ENCODE data around the gene LONP2.
"Not testable (repeated sequence)": the region's sequence is repeated elsewhere in the genome, so short reads cannot be mapped to it uniquely, and the experiment has no call there.

The LONP2 gene

DNA sequence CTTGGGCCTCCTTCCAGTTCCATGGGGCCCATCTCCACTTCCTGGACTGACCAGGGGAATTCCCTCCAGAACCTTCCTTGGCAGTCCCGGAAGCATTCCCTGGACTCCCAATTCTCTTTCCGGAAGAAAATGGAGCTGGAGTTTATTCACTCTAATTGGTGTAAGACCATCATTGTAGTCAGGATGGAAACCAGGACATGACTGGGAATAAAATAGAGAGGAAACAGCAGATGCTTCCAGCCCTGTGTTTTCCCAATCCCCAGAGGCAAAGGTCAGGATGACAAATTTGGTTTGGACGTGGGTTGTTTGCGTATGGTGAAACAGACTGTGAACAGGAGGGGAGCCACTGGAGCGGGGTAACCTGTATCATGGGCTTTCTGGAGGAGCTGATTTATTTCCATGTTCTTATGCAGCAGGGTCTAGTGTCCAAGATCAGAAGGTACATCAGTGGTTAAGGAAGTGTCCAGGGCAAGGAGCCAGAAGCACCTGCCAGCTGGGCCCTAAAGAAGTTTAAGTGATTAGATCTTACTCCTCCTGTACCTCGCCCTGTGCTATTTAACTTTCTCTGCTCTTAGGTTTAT is 8.5 kb upstream of the LONP2 start:
- DNase-seq: no peak

DNA sequence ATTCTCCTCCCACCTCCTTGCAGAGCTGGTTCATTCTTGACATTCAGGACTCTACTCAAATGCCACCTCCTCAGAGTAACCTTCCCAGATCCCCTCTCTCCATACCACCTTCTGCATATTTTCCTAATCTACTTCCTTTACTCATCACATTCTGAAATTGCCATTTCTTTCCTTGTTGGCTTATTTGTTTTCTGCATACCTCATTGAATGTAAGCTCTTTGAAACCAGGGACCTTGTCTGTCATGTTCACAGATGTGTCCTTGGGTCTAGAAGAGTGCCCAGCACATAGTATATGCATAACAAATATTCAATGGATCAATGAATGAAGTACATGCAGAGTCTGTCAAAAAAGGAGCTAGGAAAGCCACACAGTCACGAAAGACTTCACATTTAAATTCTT is 7.8 kb upstream of the LONP2 start:
- DNase-seq: no peak

DNA sequence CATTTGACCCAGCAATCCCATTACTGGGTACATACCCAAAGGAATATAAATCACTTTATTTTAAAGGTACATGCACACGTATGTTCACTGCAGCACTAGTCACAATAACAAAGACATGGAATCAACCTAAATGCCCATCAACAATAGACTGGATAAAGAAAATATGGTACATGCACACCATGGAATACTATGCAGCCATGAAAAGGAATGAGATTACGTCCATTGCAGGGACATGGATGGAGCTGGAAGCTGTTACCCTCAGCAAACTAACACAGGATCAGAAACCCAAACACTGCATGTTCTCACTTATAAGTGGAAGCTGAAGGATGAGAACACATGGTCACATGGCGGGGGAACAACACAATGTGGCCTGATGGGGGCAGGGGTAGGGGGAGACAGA is 4.0 kb upstream of the LONP2 start:
- DNase-seq: not testable (repeated sequence)

DNA sequence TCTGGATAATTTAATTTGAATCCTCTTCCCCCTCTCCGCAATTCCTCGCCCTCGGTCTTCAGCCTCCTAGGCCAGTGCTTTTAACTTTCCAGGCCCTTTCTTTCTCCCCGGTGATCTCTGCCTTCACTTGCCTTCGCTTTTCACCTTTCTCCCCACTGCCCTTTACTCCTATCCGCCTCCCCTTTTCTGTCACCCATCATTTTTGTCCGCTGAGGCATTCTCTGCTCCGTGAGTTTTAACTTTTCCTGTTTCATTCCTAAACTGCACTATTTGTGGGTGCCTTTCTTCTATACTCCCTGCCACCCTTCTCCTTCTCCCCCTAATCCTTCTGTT is 729 bp downstream of the LONP2 start:
- DNase-seq: no peak

DNA sequence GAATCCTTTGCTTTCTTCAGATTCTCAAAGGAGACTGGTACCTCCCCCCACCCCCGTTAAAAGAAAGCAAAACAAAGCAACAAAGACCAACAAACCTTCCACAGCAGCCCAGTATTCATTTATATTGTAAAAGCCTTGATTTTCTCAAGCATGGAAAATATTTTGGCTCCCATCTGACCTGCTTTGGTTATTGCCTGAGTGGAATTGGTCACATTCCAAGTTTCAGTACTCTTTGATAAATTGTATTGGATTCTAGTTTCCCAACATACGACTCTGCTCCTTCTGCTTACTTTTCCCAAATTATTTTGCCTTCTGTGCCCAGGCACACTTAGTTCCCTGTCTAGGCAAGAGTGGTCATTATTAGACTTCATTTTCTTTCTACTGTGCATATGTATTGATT is 2.0 kb downstream of the LONP2 start:
- no peak for DNase-seq

DNA sequence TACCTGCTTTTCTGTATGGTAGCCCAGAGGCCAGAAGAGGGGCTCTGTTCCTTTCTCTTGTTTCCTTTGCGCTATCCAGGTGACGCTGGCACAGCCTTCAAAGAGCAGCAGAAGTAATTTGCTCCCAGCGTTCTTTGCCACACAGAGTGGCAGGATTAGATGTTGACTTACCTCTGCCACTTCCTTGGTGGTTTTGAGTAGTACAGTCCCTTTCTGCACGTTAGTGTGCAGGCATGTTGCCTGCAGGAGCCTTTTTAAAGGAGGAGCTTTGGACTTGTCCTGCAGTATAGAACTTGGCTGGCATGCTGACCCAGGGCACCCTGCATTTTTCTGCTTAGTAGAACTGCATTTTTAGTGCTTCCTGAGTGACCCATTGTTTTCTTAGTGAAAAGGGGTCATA is 3.2 kb downstream of the LONP2 start, which contains the start of gene ABCC11:
TSS of gene ABCC11 (minus strand) at position 229 of the 400 bp plus-strand sequence. CDS start 15,618 bp downstream, outside the sequence.
- DNase-seq: no peak

DNA sequence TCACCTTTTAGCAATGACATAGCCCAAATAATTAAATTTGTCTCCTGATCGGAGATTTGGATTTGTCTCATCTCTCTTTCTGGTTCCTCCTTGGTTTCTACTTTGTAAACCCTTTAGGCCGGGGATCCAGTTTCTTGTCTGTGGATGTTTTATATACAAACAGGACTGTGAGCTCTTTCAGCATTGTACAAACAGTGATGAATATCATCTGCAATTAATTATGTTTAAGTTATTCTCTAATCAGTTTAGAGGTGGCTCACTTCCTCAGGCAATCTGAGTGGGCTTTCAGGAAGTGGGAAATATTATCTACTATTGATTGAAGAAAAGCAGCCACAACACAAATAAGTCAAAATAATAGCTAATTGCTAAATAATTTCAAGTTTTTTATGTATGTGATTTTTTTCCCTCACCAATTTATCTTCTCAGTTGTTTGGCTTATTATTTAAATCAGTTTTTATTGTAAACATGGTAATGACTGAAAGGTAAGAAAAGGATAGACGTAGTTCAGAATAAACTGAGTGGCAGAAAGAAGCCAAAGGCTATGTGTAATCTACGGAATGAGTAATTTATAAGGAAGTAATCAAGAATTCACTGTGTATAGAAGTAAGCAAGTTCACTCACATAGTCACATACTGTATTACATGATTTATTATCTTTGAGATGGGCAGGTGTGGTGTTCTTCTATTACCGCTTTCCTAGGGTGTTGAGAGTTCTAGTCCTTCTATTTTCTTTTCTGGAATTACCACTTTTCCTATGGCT is 6.6 kb downstream of the LONP2 start:
- no peak for DNase-seq

DNA sequence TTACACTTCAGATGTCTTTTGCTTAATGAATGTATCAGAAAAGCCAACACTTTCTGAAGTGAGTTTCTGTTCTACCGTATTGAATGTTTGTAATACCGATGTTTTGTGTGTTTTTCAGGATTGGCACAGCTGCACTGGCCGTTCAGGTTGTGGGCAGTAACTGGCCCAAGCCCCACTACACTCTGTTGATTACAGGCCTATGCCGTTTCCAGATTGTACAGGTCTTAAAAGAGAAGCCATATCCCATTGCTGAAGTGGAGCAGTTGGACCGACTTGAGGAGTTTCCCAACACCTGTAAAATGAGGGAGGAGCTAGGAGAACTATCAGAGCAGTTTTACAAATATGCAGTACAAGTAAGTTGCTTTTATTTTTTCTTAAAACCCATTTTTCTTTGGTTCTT is 7.9 kb downstream of the LONP2 start:
- DNase-seq: no peak

DNA sequence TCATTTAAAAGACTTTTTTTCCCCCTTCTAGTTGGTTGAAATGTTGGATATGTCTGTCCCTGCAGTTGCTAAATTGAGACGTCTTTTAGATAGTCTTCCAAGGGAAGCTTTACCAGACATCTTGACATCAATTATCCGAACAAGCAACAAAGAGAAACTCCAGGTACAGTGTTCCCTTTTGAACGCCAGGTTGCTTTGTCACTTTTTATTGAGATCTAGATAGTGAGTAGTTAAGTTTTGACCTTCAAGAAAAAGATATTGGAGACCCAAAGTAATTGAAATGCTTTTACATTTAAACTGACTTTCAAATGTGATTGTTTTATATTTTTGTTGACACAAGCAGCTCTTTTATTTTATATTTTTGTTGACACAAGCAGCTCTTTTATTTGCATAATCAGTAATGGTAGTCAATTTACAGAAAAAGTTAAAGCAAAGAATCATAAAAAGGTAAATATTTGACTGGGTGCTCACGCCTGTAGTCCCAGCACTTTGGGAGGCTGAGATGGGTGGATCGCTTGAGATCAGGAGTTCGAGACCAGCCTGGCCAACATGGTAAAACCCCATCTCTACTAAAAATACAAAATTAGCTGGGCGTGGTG is 12.6 kb downstream of the LONP2 start:
- DNase-seq: no peak

DNA sequence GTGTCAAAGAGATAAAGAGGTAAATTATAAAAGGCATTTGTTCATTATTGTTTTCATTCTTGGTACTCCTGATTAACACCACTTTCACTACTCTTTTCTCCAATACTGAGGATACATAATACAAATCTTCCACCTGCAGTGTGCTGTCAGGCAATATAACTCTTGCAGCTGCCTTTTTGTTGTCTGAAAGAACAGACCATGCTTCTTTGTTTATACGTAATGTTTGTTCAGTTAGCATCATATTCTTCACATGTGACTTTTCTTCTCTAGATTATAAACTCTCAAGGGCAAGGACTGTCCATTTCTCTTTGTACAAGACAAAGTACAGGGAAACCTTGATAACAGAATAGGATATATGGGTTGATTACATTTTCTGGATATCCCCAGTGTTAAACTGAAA is 17.5 kb downstream of the LONP2 start:
- DNase-seq: no peak

DNA sequence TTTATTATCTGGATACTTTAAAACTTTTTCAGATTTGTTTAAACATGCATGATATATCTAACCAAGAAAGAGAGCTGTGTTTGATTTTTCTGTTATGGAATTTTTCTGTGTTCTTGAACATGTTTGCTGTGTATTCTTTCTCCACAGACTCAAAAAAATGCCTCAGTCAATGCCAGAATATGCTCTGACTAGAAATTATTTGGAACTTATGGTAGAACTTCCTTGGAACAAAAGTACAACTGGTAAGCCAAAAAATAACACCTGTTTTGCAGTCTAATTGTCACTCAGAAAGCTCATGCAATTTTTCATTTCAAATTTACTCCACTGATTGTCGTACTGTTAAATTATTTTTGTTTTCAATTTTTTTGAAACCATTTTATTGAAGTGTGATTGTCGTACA is 18.5 kb downstream of the LONP2 start:
- DNase-seq: no peak

DNA sequence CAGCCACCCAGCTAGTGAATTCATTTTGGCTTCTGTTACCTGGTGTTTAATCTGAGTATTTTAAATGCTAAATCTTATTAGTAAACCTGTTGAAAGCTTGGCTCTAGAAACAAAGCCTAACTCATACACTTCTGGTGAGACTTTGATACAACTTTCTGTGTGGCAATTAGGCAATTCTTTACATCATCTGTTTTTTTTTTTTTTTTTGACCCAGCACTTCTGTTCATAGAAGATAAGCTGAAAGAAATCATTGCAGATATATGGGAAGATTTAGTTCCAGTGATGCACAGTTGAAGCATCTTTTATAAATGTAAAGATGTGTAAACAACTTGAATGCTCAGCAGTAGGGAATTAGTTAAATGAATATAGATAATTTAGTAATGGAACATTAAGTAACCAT is 24.9 kb downstream of the LONP2 start:
- no peak for DNase-seq

DNA sequence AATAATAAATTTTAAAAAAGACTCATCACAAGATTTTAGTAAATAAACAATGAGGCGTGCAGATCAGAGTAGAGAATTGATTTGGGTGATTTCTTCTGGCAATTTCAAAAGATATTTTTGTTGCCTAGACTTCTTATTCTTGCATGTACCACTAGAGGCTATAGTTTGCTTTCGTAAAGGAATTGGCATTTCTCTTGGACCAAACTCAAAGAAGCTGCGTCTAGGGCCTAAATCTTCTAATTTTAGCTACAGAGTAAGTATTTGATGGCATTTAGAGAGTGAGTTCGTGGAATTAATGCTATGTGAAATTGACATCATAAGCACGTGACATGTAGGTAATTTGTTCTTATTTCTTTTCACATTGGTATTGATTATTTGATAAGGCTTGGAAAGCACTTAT is 27.6 kb downstream of the LONP2 start:
- DNase-seq: no peak

DNA sequence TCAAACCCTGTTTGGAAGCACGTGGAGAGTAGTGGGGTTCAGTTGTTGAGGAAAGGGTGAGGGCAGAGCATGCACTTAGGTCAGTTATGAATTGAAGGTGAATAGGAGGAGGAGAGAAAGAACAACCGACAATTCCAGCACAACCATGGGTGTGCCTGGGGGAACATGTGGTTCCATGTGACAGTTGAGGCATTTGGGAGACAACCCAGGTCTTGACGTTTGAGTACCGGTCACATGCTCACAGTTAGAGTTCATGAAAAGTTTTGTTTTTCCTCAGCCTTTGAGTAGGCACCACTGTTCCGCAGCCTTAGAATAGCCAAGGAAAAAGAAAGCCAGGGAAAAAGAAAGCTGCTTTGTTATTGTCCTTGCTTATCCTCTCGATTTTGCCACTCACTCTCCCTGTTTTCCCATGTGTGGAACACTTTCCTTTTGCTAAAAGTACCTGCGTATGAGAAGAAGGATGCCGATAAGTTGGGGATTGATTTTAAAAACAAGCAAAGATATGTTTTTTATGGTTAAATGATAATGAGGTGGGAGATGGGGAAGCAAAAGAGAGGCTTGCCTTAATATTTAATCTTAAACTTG is 28.8 kb downstream of the LONP2 start:
- DNase-seq: no peak

DNA sequence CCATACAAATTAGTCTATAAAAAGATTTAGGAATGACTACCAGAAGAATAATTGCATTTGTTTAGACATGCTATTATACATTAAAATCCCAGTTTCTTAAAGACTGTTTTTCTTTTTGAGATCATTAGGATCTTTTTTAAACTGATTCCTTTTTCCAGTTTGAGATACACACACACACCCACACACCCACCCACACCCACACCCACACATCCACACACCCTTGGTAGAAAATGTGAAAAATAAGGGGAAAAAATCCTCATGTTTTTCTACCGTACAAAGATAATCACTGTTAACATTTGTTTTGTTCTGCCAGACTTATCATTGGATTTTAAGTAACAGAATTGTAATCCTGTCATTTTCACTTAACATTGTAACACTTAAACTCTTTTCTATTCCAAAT is 30.4 kb downstream of the LONP2 start:
- DNase-seq: no peak

DNA sequence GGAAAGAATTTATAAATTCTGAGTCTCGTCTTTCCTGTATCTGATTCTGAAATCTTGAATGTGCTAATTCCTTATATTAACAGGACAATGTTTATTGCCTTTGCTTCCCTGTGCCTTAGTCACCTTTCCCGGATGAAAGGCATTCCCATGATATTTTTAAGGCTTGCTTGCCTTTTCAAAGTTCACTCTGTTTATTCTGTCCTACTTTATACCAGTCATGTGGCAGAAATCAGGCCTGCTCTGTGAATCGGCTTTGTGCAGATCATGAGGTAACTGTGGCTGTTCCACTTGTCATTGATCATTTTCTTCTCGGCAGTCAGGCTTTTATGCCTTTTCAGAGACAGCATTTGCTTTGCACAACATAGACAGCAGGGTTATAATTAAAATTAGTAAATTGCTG is 32.0 kb downstream of the LONP2 start:
- DNase-seq: no peak

DNA sequence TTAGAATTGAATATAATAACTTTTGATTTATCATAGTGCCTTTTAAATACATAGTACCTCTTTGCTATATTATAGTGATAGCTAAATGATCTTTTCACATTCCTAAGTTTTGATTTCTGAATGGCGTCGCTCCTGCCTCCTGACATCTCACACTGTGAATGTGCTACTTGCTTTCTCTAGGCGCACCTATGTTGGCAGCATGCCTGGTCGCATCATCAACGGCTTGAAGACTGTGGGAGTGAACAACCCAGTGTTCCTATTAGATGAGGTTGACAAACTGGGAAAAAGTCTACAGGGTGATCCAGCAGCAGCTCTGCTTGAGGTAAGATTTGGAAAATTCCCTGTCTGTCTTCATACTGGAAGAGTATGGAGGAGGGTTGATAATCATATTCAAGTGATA is 33.1 kb downstream of the LONP2 start:
- DNase-seq: no peak

DNA sequence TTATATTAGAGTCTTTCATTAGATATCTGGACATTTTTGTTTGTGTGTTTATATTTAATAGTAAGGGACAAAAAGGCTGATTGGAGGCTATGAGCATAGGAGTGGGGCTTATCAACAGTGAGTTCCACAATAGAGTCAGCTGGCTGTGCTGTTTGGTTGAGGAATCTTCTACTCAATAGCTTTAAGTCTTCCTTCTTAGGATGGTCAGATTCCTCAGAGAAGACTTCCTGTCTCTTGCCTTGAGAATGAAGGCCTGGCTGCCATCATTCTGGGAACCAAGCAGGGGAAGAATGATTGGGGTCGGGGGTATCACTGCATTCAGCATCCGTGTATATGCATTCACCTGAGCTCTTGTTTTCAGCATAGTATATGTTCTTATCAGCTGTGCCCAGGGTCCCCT is 35.1 kb downstream of the LONP2 start:
- no peak for DNase-seq

DNA sequence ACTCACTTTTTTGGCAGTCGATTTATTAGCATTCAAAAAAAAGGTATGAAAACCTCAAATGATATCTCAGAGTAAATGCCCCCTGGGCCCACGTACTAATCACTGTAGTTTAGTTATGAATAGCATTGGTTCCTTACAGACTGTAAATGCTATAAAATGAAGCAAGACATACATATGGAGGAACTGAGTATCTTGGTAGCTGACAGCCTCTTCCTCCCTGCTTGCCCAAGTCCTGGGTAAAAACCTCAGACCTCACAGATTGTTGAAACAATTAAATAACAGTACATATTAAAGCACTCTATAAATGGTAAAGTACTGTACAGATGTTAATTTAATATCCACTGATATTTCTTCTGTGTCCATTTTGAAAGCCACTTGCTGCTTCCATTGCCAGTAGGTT is 36.4 kb downstream of the LONP2 start:
- no peak for DNase-seq

DNA sequence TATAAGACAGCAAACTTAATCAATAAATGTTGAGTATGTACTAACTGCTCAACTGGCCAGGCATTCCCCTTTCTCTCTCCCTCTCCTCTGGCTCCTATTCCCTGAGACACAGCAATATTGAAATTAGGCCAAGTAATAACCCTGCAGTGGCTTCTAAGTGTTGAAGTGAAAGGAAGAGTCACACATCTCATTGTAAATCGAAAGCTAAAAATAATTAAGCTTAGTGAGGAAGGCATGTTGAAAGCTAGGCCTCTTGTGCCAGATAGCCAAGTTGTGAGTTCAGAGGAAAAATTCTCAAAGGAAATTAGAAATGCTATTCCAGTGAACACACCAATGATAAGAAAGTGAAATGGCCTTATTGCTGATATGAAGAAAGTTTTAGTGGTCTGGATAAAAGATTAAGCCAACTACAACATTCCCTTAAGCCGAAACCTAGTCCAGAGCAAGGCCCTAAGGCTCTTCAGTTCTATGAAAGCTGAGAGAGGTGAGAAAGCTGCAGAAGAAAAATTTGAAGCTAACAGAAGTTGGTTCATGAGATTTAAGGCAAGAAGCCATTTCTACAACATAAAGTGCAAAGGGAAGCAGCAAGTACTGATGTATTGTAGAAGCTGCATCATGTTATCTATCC is 38.6 kb downstream of the LONP2 start:
- no peak for DNase-seq

DNA sequence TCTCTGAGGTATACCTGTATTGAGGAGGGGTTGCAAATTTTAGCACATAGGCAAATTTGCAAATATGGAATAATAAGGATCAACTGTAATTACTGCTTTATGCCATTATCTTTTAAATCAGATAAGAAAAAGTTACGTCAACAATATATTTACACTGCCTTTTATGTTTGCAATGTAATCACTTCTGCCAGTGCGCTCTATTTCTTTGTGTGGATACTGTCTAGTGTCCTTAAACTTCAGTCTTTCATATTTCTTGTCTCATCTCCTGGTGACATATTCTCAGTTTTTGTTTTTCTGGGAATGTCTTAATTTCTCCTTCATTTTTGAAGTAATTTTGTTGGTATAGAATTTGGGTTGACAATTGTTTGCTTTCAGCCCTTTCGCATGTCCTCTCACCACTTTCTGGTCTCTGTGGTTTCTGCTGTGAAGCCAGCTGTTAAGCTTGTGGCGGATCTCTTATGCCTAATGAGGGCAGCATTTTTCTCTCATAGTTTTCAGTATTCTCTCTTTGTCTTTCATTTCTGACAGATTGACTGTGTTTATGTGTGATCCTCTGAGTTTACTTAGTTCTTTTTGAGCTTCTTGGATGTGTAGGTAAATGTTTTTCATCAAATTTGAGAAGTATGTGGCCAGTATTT is 40.8 kb downstream of the LONP2 start:
- no peak for DNase-seq

DNA sequence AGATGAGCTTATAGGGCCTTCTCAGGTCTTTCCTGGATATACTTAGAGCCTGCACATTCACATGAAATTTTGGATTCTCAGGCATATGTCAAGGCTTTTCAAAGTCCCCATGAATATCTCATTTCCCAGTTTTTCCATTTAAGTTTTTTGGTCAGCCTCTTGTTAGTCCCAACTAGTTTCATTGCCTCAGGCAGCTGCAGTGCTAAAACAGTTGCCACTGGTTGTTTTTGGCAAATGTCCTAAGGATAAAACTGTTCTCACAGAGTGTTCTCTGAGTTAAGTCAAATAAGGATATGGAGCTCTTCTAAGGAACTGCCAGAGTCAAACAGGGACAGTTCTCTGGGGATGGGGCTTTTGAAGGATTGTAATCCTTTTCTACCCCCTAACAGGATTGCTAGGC is 43.1 kb downstream of the LONP2 start:
- DNase-seq: no peak

DNA sequence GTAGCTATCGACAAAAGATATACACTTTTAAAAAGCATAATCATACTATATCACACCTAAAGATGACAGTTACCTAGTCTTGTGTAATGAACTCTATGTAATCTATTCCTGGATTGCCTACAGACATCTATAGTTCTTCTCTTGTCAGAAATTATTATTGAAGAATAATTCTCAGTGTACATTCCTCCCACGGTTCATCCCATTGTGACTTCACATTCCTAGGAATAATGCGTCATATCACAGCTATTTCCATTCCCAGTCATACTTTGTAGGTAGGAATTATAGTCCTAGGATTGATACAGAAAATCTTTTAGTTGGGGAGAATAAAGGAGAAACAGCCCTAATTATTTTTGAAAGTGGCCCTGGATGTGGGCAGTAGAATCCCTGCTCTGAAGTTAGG is 47.2 kb downstream of the LONP2 start:
- DNase-seq: no peak
